CMK (cell line): Measurements from ENCODE around the gene IER5.
"Not testable (repeated sequence)": the region's sequence is repeated elsewhere in the genome, so short reads cannot be mapped to it uniquely, and the experiment has no call there.

ENCODE experiments used
- DNase-seq: peaks from one replicate; pipeline ENCODE4 v3.0.0-alpha.2; 2010; ENCODE audit warnings: low read depth

Gene IER5

GRCh38 chr1:181088079-181089016 is at the start of gene IER5:
Gene IER5 (plus strand): TSS chr1:181088700. CDS start chr1:181088903, 203 bp downstream.
- DNase-seq: peak; percentile 93

GRCh38 chr1:181040284-181040865 is 48.1 kb upstream of the IER5 start:
- DNase-seq: no peak

GRCh38 chr1:181043025-181043888 is 45.2 kb upstream of the IER5 start:
- no peak for DNase-seq

- no peak for DNase-seq
These were observed 44.0 kb upstream of the IER5 start for GRCh38 chr1:181044449-181044966.

GRCh38 chr1:181045946-181046345 is 42.6 kb upstream of the IER5 start:
- not testable (repeated sequence) for DNase-seq

GRCh38 chr1:181049378-181049777 is 39.1 kb upstream of the IER5 start:
- DNase-seq: no peak

- no peak for DNase-seq
These were observed 37.6 kb upstream of the IER5 start for GRCh38 chr1:181050922-181051321.

- no peak for DNase-seq
These were observed 31.9 kb upstream of the IER5 start for GRCh38 chr1:181056560-181056959.

- no peak for DNase-seq
These were observed 31.4 kb upstream of the IER5 start for GRCh38 chr1:181057079-181057478.

- no peak for DNase-seq
These were observed 29.1 kb upstream of the IER5 start for GRCh38 chr1:181059435-181059834.

GRCh38 chr1:181060066-181060465 is 28.4 kb upstream of the IER5 start:
- no peak for DNase-seq

- not testable (repeated sequence) for DNase-seq
These were observed 27.6 kb upstream of the IER5 start for GRCh38 chr1:181060947-181061346.

- no peak for DNase-seq
These were observed 27.0 kb upstream of the IER5 start for GRCh38 chr1:181061487-181061886.

- no peak for DNase-seq
These were observed 26.3 kb upstream of the IER5 start for GRCh38 chr1:181061891-181062835.

- DNase-seq: no peak
These were observed 25.6 kb upstream of the IER5 start for GRCh38 chr1:181062836-181063428.

GRCh38 chr1:181064011-181064623 is 24.4 kb upstream of the IER5 start:
- no peak for DNase-seq

- no peak for DNase-seq
These were observed 23.8 kb upstream of the IER5 start for GRCh38 chr1:181064702-181065101.

GRCh38 chr1:181073638-181074037 is 14.9 kb upstream of the IER5 start:
- no peak for DNase-seq

- DNase-seq: no peak
These were observed 12.6 kb upstream of the IER5 start for GRCh38 chr1:181075766-181076350.

- DNase-seq: no peak
These were observed 11.6 kb upstream of the IER5 start for GRCh38 chr1:181076852-181077251.
